ENCODE results near the gene KLHL2.
"Not testable (repeated sequence)": the region's sequence is repeated elsewhere in the genome, so short reads cannot be mapped to it uniquely, and the experiment has no call there.

DNA sequence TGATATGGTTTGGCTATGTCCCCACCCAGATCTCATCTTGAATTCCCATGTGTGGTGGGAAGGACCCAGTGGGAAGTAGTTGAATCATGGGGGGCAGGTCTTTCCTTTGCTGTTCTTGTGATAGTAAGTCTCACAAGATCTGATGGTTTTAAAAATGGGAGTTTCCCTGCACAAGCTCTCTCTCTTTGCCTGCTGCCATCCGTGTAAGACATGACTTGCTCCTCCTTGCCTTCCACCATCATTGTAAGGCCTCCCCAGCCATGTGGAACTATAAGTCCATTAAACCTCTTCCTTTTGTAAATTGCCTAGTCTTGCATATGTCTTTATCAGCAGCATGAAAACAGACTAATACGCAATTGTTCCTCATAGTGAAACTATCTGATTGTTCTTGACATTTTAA lies 66.1 kb downstream of the KLHL2 start:
- TF ChIP-seq, protein P1, sequence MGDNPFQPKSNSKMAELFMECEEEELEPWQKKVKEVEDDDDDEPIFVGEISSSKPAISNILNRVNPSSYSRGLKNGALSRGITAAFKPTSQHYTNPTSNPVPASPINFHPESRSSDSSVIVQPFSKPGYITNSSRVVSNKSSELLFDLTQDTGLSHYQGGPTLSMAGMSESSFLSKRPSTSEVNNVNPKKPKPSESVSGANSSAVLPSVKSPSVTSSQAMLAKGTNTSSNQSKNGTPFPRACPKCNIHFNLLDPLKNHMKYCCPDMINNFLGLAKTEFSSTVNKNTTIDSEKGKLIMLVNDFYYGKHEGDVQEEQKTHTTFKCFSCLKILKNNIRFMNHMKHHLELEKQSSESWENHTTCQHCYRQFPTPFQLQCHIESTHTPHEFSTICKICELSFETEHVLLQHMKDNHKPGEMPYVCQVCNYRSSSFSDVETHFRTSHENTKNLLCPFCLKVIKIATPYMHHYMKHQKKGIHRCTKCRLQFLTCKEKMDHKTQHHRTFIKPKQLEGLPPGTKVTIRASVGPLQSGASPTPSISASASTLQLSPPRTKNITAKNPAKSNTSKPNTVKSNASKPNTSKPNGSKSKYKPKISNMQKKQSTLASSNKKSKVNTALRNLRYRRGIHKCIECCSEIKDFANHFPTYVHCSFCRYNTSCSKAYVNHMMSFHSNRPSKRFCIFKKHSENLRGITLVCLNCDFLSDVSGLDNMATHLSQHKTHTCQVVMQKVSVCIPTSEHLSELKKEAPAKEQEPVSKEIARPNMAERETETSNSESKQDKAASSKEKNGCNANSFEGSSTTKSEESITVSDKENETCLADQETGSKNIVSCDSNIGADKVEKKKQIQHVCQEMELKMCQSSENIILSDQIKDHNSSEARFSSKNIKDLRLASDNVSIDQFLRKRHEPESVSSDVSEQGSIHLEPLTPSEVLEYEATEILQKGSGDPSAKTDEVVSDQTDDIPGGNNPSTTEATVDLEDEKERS (CRISPR knock-in tag; IDR thresholded peaks at IDR 0.05), result not testable (repeated sequence)
- not testable (repeated sequence) for TF ChIP-seq NFYC (CRISPR knock-in tag; IDR thresholded peaks at IDR 0.05)
